SK-N-MC (cell line): ENCODE measurements around the gene KIAA0040.

Source experiments
- EZH2 ChIP-seq: fragments of 200-600 bp; sonication (generic); IDR thresholded peaks from one replicate; pipeline ENCODE4 v1.6.1; 2017; ENCODE audit warnings: antibody characterized with exemption
- FOXP2 ChIP-seq: optimal IDR thresholded peaks from 2 replicates; pipeline ENCODE3; 2011; ENCODE audit warnings: mild to moderate bottlenecking, moderate library complexity; ENCODE audit not compliant: insufficient read depth; ENCODE audit errors: extremely low read length, control extremely low read depth
- POLR2AphosphoS5 ChIP-seq: IDR thresholded peaks from 2 replicates; pipeline ENCODE4 v1.6.1; 2012; ENCODE audit warnings: mild to moderate bottlenecking, low read depth, low read length, borderline replicate concordance

DNA sequence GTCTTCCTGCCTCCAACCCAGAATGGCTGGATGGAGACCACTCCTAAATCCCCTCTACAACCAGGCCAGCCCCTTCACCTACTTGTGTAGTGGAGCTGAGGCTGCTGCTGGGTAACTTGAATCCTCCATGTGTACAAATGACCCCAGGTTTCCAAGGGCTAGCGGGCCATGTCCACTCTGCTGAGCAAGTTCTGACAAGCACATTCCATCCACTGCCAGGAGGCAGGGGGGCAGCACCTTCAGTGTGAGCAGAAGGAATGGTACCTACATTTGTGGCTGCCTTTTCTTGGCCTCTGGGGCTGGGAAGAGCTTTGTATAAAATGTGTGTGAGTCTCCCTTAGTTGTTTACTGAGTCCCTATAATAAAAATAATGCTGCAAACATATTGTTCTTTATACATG is 14.5 kb downstream of the KIAA0040 start:
- TF ChIP-seq EZH2 (no peak), POLR2AphosphoS5 (no peak), FOXP2 (no peak)
